NCI-H2171 treated with DMSO at 0.1 percent for 48 hours (cell line): ENCODE measurements around the gene GTF2IRD1.
"Not testable (repeated sequence)": the region's sequence is repeated elsewhere in the genome, so short reads cannot be mapped to it uniquely, and the experiment has no call there.

Experiments used
- DNase-seq: peaks from one replicate; lab custom pipeline; 2025; lab: John Stamatoyannopoulos, UW

The GTF2IRD1 gene

GRCh38 chr7:74430409-74430808 is 23.3 kb upstream of the GTF2IRD1 start:
- not testable (repeated sequence) for DNase-seq

- no peak for DNase-seq
Observed at GRCh38 chr7:74430961-74431466, 22.7 kb upstream of the GTF2IRD1 start.

- DNase-seq, result not testable (repeated sequence)
Observed at GRCh38 chr7:74437291-74437571, 16.5 kb upstream of the GTF2IRD1 start.

- no peak for DNase-seq
Observed at GRCh38 chr7:74438327-74438726, 15.4 kb upstream of the GTF2IRD1 start.

- no peak for DNase-seq
Observed at GRCh38 chr7:74439541-74439940, 14.2 kb upstream of the GTF2IRD1 start.

GRCh38 chr7:74440143-74440542 is 13.6 kb upstream of the GTF2IRD1 start:
- DNase-seq, result not testable (repeated sequence)

- DNase-seq, result no peak
Observed at GRCh38 chr7:74441801-74442200, 11.9 kb upstream of the GTF2IRD1 start.

GRCh38 chr7:74443543-74444247 is 10.0 kb upstream of the GTF2IRD1 start:
- no peak for DNase-seq

GRCh38 chr7:74449144-74449543 is 4.6 kb upstream of the GTF2IRD1 start:
- DNase-seq, result no peak

GRCh38 chr7:74449809-74450397 is 3.8 kb upstream of the GTF2IRD1 start:
- peak; percentile 16 for DNase-seq

- no peak for DNase-seq
Observed at GRCh38 chr7:74452748-74453321, 871 bp upstream of the GTF2IRD1 start.

- peak; percentile 40 for DNase-seq
Observed at GRCh38 chr7:74454021-74454924, 567 bp downstream of the GTF2IRD1 start.

- no peak for DNase-seq
Observed at GRCh38 chr7:74454925-74455288, 1.2 kb downstream of the GTF2IRD1 start.

GRCh38 chr7:74455291-74455804 is 1.6 kb downstream of the GTF2IRD1 start:
- no peak for DNase-seq

- no peak for DNase-seq
Observed at GRCh38 chr7:74455928-74456327, 2.2 kb downstream of the GTF2IRD1 start.

GRCh38 chr7:74457007-74457406 is 3.3 kb downstream of the GTF2IRD1 start:
- DNase-seq, result no peak

- no peak for DNase-seq
Observed at GRCh38 chr7:74461970-74462706, 8.4 kb downstream of the GTF2IRD1 start.

GRCh38 chr7:74462707-74463100 is 9.0 kb downstream of the GTF2IRD1 start:
- DNase-seq, result peak; percentile 28

- peak; percentile 43 for DNase-seq
Observed at GRCh38 chr7:74464931-74465886, 11.5 kb downstream of the GTF2IRD1 start.

GRCh38 chr7:74466196-74466813 is 12.6 kb downstream of the GTF2IRD1 start:
- peak; percentile 59 for DNase-seq
